Uterus (tissue), 2 donors: ENCODE results near the gene PTPRD.

Experiments
- CTCF ChIP-seq, 4 experiments: fragments of 200-600 bp in 2 of 4; fragments of 450-650 bp in 2 of 4; sonication (generic) in 2 of 4; IDR thresholded peaks; one replicate each; pipeline ENCODE4 v1.5.1; 2016 to 2019; ENCODE audit warnings: antibody characterized with exemption in 4 of 4, mild to moderate bottlenecking in 2 of 4, moderate library complexity in 1 of 4
- POLR2A ChIP-seq, 2 donors: fragments of 450-650 bp; IDR thresholded peaks; one replicate each; pipeline ENCODE4 v1.6.1; 2016; ENCODE audit warnings: antibody characterized with exemption in 2 of 2, mild to moderate bottlenecking in 1 of 2, moderate library complexity in 1 of 2

GRCh38 chr9:8713811-8714165, 1899.0 kb downstream of the PTPRD start:
- TF ChIP-seq CTCF (IDR thresholded peaks at IDR 0.05), result no peak
- no peak for TF ChIP-seq POLR2A (IDR thresholded peaks at IDR 0.05)
